Kidney glomerular epithelial cell (primary cell): ENCODE data around the gene ADH1B.
"Not testable (repeated sequence)": the region's sequence is repeated elsewhere in the genome, so short reads cannot be mapped to it uniquely, and the experiment has no call there.

Source experiments
- DNase-seq: peaks from one replicate; lab custom pipeline; 2025; lab: John Stamatoyannopoulos, UW

The ADH1B gene

DNA sequence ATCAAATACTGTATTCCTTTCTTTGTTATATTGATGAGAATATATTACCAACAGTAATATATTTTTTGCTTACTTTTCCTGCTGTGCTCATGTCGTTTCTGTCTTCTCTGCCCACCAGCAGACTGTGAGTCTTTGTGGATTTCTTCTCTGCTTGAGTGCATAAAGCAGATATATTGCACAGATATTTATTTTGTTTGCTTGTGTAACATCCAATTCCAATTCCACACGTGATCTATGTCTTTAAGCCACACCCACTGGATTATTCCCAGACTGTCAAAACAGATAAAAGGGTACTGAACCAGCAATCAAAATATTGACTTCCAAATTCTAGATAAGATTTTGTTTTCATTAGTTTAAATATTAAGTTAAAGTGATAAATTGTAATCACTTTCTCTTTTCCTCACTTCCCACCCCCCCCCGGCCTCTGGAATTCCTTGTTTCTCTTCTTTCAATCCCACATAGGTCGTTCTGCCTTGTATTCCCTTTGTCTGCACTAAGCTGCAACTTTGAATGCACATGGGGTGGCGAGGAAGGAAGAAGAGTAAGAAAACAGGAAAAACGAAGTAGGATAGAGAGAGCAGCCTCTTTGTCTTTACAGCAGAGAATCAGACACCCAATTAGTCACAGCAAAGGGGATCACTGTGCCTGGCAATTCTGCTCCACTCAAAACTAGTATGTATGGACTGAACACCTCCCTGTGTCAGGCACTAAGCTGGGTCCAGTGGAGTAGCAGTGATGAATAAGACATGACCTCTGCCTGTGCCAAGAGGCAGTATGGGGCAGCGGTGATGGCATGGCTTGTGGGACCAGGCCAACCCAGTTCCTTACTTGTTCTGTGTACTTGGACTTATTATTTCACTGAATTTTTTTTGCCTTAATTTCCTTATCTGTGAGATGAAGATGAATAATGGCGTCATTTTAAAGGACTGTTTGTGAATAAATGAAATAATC, at the start of gene ADH1B:
Gene ADH1B (minus strand): TSS at position 161 of the 951 bp plus-strand sequence. CDS start 70 bp downstream, at position 91.
- no peak for DNase-seq

- not testable (repeated sequence) for DNase-seq
Measured at GRCh38 chr4:99367817-99368216, 46.6 kb upstream of the ADH1B start.

- DNase-seq = no peak
Measured at GRCh38 chr4:99366491-99366890, 45.3 kb upstream of the ADH1B start.

DNA sequence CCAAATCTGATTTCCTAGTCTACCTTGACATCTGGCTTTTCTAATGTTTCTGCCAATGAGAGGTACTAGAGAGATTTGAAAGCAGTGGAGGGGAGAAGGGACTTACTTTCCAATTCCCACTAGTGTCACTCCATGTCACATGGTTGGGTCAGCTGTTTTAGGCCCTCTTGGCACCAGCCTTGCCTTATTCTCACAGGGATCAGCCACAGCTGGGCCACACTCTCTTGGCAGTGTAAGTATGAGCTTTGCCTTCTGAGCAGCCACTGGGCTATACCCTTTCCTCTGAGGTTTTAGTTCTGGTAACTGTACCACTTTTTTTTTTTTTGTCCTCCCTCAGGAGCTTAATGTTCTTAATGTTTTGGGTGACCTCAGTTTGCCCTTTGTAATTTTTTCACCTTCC, 41.6 kb upstream of the ADH1B start:
- no peak for DNase-seq

DNA sequence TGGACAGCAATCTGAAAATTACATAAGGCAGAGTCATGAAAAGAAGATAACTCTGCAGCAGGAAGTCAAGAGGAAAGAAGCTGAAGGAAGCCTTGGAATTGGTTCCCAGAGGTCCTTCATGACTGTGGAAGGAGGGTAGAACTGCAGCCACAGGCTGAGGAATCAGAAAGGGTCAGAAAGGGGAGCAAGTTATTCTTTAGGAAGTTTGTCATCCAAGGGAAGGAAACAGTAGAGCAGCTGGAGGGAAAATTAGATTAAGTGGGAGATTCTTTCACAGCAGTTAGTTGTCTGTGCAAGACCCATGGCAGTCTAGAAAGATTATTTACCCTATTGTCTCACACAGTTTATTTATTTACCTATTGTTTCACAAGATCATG, 40.7 kb upstream of the ADH1B start:
- DNase-seq = no peak

DNA sequence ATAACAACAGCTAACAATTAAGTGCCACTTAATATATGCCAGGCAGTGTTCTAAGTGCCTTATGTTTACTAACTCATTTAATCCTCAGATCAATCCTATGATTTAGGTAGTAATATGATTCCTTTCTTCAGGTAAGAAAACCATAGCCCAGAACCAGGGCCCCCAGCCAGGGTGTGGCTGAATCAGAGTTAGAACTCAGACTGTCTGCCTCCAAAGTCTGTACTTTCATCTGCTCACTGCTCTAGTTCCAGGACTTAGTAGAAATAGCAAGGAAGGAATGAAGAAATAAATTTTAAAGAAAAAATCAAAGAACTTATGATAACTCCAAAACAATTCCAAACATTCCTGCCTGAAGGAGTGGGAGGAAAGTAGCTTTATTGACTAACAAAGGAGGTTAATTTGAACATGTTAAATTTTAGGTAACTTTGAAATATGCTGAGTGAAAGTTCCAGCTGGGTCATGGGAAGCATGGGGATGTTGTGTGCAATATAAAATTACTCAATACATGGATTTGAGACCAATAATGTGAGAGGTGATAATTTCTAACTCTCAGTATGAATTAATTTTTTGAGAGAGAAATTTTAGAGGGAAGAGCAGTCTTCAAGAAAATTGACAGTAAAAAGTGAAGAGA, 40.2 kb upstream of the ADH1B start:
- no peak for DNase-seq

- no peak for DNase-seq
Measured at GRCh38 chr4:99359480-99360204, 38.4 kb upstream of the ADH1B start.

GRCh38 chr4:99357948-99358347, 36.7 kb upstream of the ADH1B start:
- no peak for DNase-seq

DNA sequence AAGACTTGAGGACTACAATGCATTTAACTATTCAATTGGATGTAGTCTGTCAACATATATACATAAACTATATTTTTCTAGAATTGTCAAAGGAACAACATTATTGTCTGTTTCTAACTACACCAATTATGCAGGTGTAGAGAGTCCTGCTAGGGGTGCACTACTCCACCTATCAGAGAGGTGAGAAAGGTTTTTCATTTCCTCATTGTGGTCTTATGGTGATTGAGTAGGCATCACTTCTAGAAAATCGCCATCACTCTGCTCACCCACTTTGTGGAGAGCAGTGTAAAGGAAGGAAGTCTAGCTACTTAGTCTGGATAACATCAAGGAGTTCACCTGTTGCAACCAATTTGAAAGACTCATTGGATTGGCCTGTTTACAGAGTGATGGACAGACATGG, 35.8 kb upstream of the ADH1B start:
- DNase-seq = no peak

DNA sequence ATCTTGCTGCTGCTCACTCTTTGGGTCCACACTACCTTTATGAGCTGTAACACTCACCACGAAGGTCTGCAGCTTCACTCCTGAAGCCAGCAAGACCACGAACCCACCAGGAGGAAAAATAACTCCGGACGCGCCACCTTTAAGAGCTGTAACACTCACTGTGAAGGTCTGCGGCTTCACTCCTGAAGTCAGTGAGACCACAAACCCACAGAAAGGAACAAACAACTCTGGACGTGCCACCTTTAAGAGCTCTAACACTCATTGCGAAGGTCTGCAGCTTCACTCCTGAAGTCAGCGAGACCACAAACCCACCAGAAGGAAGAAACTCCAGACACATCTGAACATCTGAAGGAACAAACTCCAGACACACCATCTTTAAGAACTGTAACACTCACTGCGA, 34.9 kb upstream of the ADH1B start:
- not testable (repeated sequence) for DNase-seq

DNA sequence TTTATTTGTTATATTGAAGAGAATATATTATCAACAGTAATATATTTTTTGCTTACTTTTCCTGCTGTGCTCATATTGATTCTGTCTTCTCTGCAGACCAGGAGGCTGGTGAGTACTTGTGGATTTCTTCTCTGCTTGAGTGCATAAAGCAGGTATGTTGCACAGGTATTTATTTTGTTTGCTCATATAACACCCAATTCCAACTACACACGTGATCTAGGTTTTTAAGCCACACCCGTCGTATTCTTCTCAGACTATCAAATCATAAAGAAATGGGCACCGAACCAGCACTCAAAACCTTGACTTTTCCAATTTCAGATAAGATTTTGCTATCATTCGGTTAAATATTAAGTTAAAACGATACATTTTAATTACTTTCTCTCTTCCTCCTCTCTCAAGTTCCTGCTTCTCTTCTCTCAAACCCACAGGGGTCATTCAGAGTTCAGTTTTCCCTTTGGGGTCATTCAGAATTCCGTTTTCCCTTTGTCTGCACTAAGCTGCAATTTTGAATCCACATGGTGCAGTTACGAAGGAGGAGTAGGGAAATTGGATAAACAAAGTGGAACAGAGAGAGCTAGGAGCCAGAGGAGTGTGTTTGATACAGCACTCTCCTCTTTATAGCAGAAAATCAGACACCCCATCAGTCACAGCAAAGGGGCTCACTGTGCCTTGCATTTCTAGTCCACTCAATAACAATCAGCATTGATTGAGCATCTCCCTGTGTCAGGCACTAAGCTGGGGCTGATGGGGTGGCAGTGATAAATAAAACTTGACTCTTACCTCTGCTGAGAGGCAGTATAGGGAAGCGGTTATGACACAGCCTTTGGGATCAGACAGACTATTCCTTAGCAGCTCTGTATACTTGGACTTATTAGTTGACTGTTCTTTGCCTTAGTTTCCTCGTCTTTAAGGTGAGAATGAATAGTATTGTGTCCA, 31.7 kb upstream of the ADH1B start, which contains the start of gene ADH1C:
Gene ADH1C (minus strand): TSS at position 145 of the 936 bp plus-strand sequence. CDS start 71 bp downstream, at position 74.
- no peak for DNase-seq

DNA sequence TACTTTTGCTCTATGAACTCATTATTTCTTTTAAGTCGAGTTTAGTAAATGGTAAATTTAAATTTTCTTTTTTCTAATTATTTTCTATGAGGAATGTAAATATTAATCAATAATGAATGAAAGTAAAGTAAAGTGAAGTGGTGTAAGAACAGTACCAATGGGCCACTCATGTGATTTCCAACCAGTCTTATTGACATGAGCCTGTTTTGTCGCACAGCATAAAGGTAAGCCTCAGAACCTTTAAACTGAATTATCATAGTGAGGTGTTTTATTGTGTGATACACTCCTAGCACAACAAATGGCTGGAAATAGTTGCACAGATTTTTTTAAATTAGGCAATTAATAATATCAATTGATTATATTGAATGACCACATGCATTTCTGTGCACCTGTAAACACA, 30.3 kb upstream of the ADH1B start:
- no peak for DNase-seq

DNA sequence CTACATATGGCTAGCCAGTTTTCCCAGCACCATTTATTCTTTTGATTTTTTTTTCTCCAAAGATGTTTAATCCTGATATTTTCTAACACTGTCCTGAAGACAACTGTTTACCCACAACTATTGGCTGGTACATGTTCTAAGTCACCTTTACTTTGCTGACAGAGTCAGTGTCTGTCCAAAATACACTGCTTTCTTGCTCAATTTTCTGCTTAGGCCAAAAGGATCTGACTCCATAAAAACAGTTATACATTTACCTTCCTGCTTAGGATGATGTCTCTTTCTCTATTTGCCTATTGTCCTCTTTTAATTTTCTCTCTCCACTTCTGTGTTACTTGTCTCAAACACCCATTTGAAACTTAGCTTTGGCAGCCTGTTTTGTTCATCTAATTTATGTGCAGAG, 28.1 kb upstream of the ADH1B start:
- DNase-seq = no peak

- not testable (repeated sequence) for DNase-seq
Measured at GRCh38 chr4:99342624-99343023, 21.4 kb upstream of the ADH1B start.

DNA sequence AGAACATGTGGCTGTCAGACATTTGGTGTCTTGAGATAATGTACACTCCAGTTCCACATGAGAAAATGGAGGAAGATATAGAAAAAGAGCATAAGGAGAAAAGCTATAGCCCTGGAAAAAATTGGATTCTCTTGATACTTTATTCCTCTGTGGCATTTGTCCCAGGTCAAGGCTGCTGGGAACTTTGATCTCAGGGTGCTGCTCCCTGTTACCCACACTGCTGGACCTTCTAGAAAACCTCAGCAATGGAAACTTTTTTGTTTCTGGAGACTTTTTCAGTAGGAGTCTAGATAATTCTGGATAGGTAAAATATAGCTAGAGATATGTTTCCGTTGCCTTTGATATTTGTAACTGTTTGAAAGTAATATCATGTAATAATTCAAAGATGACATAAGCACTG, 20.2 kb upstream of the ADH1B start:
- DNase-seq = no peak

- DNase-seq = no peak
Measured at GRCh38 chr4:99339172-99339571, 18.0 kb upstream of the ADH1B start.

DNA sequence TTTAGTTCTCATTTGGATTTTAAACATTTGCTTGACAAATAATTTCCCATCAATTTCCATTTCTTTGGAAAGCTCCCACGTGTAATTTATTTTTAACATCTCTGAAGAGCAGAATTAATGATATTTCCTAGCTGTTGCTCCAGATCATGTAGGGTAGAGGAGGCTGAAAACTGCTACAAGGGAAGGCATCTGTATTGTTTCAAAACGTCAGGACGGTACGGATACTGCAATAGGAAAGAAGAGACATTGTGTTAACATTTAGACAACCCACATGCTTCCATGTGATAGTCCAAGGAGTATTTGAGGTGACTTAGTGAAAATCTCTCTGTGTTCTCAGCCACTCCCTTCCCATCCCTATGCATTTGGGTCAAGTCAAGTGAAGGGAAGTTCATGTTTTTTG, 15.4 kb upstream of the ADH1B start:
- DNase-seq = no peak

- no peak for DNase-seq
Measured at GRCh38 chr4:99334880-99335279, 13.7 kb upstream of the ADH1B start.

DNA sequence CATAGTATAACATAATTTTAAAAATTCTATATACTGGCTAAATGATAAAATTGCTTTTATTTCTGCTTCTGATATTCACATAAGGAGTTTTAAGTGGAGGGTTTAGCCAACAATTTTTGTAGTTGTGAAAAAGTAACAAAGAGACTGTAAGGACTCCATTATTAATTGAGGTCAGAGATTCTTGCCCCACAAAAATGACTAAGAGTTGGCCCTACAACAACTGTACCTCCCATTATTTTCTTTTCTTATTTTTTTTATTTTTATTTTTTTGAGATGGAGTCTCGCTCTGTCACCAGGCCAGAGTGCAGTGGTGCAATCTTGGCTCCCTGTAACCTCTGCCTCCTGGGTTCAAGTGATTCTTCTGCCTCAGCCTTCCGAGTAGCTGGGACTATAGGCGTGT, 9.4 kb upstream of the ADH1B start:
- no peak for DNase-seq

DNA sequence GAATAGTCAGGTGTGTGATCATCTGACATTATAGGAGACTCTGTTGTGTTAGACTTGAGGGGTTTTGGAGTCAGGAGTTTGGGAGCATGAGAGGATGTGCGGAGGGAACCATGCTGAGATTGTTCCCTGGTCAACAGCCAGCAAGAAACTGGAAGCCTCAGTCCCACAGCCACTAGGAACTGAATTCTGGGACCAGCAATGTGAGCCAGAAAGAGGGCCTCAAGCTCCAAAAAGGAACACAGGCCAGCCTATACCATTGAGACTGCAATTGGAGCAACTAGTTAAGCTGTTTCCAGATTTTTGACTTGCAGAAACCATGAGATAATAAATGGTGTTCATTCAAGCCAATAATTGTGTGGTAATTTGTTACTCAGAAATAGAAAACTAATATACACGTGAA, 8.7 kb upstream of the ADH1B start:
- DNase-seq = no peak

DNA sequence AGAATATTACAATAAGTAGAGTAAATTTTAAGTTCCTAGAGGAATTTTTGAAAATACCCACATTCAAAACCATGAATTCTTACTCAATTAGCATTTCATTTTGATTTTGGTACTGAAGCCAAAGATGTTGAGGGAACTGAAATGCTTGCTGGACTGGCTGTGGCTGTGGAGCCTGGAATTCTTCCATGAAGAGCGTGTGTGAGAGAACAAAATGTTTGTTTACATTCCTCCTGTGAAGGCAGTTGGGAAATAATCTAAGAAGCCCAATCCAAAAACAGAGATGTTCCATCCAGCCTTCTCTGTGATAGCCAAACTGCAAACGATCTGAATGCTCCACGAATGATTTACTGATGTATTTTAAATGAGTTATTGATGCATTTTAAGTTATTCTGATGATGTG, 3.8 kb upstream of the ADH1B start:
- no peak for DNase-seq

GRCh38 chr4:99324361-99324760, 3.2 kb upstream of the ADH1B start:
- DNase-seq = no peak
